PC-9 (cell line): Measurements from ENCODE around the gene GRPR. TPM values are rescaled to one million over a fixed set of nuclear protein-coding genes. Genes with fewer than 3 reads are reported as not detected.

Source experiments
- BruUV-seq: library from RNA; stranded (reverse); fragments of 400-500 nt; replicated peaks from 2 replicates; lab custom pipeline; 2021; lab: Mats Ljungman, UMichigan
- CTCF ChIA-PET: fragments of 300-600 bp; sonication (Branson Sonifier 250); formaldehyde crosslinking; loops from one replicate; lab custom pipeline; 2022; ENCODE audit warnings: antibody characterized with exemption; lab: Charles Lee
- POLR2A ChIA-PET: fragments of 300-600 bp; sonication (Branson Sonifier 250); formaldehyde crosslinking; loops from one replicate; lab custom pipeline; 2022; ENCODE audit warnings: antibody characterized with exemption; ENCODE audit not compliant: unreplicated experiment; lab: Charles Lee
- DNase-seq, 2 experiments: peaks; one replicate each; pipeline versions ENCODE4 v3.0.0 to v3.0.0-alpha.2; 2015 to 2022; ENCODE audit warnings: mixed read lengths in 1 of 2
- H2AFZ ChIP-seq: fragments of 200-600 bp; sonication (generic); 2 replicates; pipeline ENCODE4 v1.8.1; 2017; ENCODE audit warnings: antibody characterized with exemption
- H3F3A ChIP-seq: fragments of 200-600 bp; sonication (generic); 2 replicates; pipeline ENCODE4 v1.8.1; 2017; ENCODE audit warnings: antibody characterized with exemption, mild to moderate bottlenecking, low read depth; ENCODE audit not compliant: insufficient read depth
- H3K27ac ChIP-seq: fragments of 200-600 bp; sonication (generic); 2 replicates; pipeline ENCODE4 v1.6.1; 2016; ENCODE audit warnings: mixed run types
- H3K27me3 ChIP-seq: fragments of 200-600 bp; sonication (generic); 2 replicates; pipeline ENCODE4 v1.6.1; 2016; ENCODE audit warnings: low read depth, mixed run types; ENCODE audit not compliant: insufficient read depth
- H3K36me3 ChIP-seq: fragments of 200-600 bp; sonication (generic); 2 replicates; pipeline ENCODE4 v1.6.1; 2016; ENCODE audit warnings: low read depth, mixed run types
- H3K4me1 ChIP-seq: fragments of 200-600 bp; sonication (generic); replicated peaks from 2 replicates; pipeline ENCODE4 v1.6.1; 2016; ENCODE audit warnings: mixed run types; ENCODE audit not compliant: insufficient read depth
- H3K4me2 ChIP-seq: fragments of 200-600 bp; sonication (generic); 2 replicates; pipeline ENCODE4 v1.6.1; 2017; ENCODE audit warnings: mixed run types
- H3K4me3 ChIP-seq: fragments of 200-600 bp; sonication (generic); 2 replicates; pipeline ENCODE4 v1.6.1; 2016; ENCODE audit warnings: mixed run types
- H3K79me2 ChIP-seq: fragments of 200-600 bp; sonication (generic); 2 replicates; pipeline ENCODE4 v1.6.1; 2017; ENCODE audit warnings: low read depth, mixed run types
- H3K9me2 ChIP-seq: fragments of 200-600 bp; sonication (generic); 2 replicates; pipeline ENCODE4 v1.8.1; 2017; ENCODE audit warnings: mild to moderate bottlenecking; ENCODE audit not compliant: insufficient read depth
- H3K9me3 ChIP-seq: fragments of 200-600 bp; sonication (generic); 2 replicates; pipeline ENCODE4 v1.8.1; 2016; ENCODE audit warnings: low read depth; ENCODE audit not compliant: insufficient read depth
- H4K20me1 ChIP-seq: fragments of 200-600 bp; sonication (generic); 2 replicates; pipeline ENCODE4 v1.8.1; 2017; ENCODE audit not compliant: insufficient read depth
- CTCF ChIP-seq: fragments of 200-600 bp; sonication (generic); conservative IDR thresholded peaks from 2 replicates; pipeline ENCODE4 v1.6.1; 2017; ENCODE audit warnings: mixed run types, antibody characterized with exemption, mild to moderate bottlenecking, moderate library complexity
- EZH2 ChIP-seq: fragments of 200-600 bp; sonication (generic); IDR thresholded peaks from 2 replicates; pipeline ENCODE4 v1.8.0; 2017; ENCODE audit warnings: antibody characterized with exemption, low read depth
- intact Hi-C: fragments of 100-400 bp; cut with micrococcal nuclease; formaldehyde crosslinking; loops from one replicate; pipeline ENCODE4 v1.10.0; 2022; ENCODE audit not compliant: unreplicated experiment
- total RNA-seq: library from RNA; stranded (reverse); gene quantifications from 2 replicates; pipeline ENCODE4 v1.2.3, GENCODE V29; 2021

GRPR gene
- total RNA-seq, 1 experiment from 2014 or later: 1.1 TPM

- H3K27ac ChIP-seq: no peak overlapping the region
- no peak for TF ChIP-seq EZH2
- no peak for TF ChIP-seq CTCF
- H2AFZ ChIP-seq: no peak overlapping the region
- H4K20me1 ChIP-seq: no peaks in the 10 kb centered on the region
- no peaks in the 10 kb centered on the region for H3K9me2 ChIP-seq
- no peak for DNase-seq
- no peak overlapping the region for H3K4me3 ChIP-seq
- no peaks in the 10 kb centered on the region for H3K36me3 ChIP-seq
- POLR2A ChIA-PET: no interaction called here
- CTCF ChIA-PET: no interaction called here
- H3K79me2 ChIP-seq: no peaks in the 10 kb centered on the region
- H3K27me3 ChIP-seq: no peaks in the 10 kb centered on the region
- no peaks in the 10 kb centered on the region for H3F3A ChIP-seq
- BruUV-seq: no TSS peak
- no peaks in the 10 kb centered on the region for H3K4me1 ChIP-seq
- intact Hi-C loops: no loop called here
- no peaks in the 10 kb centered on the region for H3K9me3 ChIP-seq
- H3K4me2 ChIP-seq: no peak overlapping the region
These were observed 11.6 kb downstream of the GRPR start for GRCh38 chrX:16134936-16135335.

DNA sequence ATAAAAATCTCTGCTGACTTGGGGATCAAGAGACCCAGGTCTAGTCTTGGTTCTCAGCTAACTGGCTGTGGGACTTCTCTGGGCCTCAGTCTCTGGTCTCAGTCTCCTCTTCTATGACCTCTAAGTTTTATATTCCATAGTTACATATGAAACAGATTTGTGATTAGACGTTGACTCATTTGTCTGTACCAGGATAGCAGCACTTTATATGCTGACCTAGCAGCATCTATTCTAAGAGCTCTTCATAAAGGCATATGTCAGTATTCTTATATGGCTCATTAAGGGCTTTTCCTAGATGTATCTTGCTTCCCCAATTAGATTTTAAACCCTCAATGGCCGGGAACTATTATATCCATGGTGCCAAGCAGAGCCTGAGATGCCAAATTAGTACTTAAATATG is 12.7 kb downstream of the GRPR start:
- TF ChIP-seq EZH2 (no peak), CTCF (no peak)
- Histone ChIP-seq H3F3A (no peaks in the 10 kb centered on the region), H3K36me3 (no peaks in the 10 kb centered on the region), H3K9me2 (no peaks in the 10 kb centered on the region), H3K79me2 (no peaks in the 10 kb centered on the region), H2AFZ (no peak overlapping the region), H3K4me3 (no peak overlapping the region), H4K20me1 (no peaks in the 10 kb centered on the region), H3K4me1 (no peaks in the 10 kb centered on the region), H3K9me3 (no peaks in the 10 kb centered on the region), H3K4me2 (no peak overlapping the region), H3K27ac (no peak overlapping the region), H3K27me3 (no peaks in the 10 kb centered on the region)
- DNase-seq: no peak
- intact Hi-C loops: no loop called here
- no TSS peak for BruUV-seq
- ChIA-PET CTCF (no interaction called here), POLR2A (no interaction called here)

DNA sequence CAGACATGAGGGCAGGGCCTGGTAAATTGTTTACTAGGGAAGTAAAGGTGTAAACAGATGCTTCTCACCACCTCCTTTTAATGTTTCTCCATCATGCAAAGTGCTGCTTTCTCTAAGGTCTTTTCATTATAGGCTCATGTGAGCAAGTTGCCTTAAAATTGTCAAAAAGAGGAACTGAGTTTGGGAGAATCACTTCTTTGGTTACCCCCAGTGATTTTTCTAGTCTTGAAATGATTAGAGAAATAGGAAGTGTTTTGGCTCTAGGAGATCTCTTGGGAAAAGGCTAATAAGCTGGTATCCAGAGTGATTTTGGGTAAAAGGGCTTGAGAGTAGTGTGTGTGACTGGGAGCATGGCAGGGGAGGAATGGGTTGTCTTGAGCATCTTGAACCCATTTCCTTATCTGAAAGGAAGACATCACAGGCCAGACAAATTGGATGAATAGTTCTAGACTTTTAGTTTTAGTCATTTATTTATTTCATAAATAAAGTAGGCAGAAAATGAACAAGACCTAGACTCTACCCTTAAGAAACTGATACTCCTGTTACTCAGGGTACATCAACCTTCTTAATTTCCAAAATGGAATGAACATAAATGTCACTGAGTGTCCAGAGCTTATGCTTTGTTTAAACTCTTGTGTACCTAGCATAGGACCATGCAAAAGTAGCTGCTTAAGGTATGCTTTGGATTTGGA is 14.2 kb downstream of the GRPR start:
- ChIA-PET POLR2A (no interaction called here), CTCF (no interaction called here)
- Histone ChIP-seq H3K27ac (no peak overlapping the region), H3K4me1 (no peaks in the 10 kb centered on the region), H2AFZ (no peak overlapping the region), H4K20me1 (no peaks in the 10 kb centered on the region), H3K36me3 (no peaks in the 10 kb centered on the region), H3K27me3 (no peaks in the 10 kb centered on the region), H3K4me3 (no peak overlapping the region), H3K9me2 (no peaks in the 10 kb centered on the region), H3K9me3 (no peaks in the 10 kb centered on the region), H3K79me2 (no peaks in the 10 kb centered on the region), H3F3A (no peaks in the 10 kb centered on the region), H3K4me2 (no peak overlapping the region)
- intact Hi-C loops: no loop called here
- no peak for DNase-seq
- BruUV-seq: no TSS peak
- no peak for TF ChIP-seq CTCF
- TF ChIP-seq EZH2: no peak
